Measurements from ENCODE around the gene GJA8. TPM values are rescaled to one million over a fixed set of nuclear protein-coding genes. Genes with fewer than 3 reads are reported as not detected.

GJA8 gene
- 0.64 TPM for total RNA-seq

GRCh38 chr1:147902253-147902845, at the start of gene GJA8:
Gene GJA8, plus strand, starts transcription at chr1:147902795. Its CDS starts 5,161 bp downstream, at chr1:147907956.

GRCh38 chr1:147928236-147929132, 25.9 kb downstream of the GJA8 start, which contains the start of gene GPR89B:
Gene GPR89B, plus strand, starts transcription at chr1:147928420. Its CDS starts 117 bp downstream, at chr1:147928537.

Other genes starting within 250 kb of the GJA8 start
- gene ACP6, start 232.3 kb upstream of the GJA8 start, total RNA-seq: 14.5 TPM
- 25.6 TPM for gene GJA5, start 142.2 kb upstream of the GJA8 start, total RNA-seq
- 40.1 TPM for gene GPR89B, start 25.6 kb downstream of the GJA8 start, total RNA-seq
- gene NBPF11, start 249.5 kb downstream of the GJA8 start, total RNA-seq: 17.4 TPM